Naive thymus-derived CD8-positive, alpha-beta T cell (primary cell): ENCODE results near the gene ERGIC1. TPM values are rescaled to one million over a fixed set of nuclear protein-coding genes. Genes with fewer than 3 reads are reported as not detected.
A peak's percentile ranks its signal among the peaks of the same experiment; 100 is the strongest.
"Not testable (repeated sequence)": the region's sequence is repeated elsewhere in the genome, so short reads cannot be mapped to it uniquely, and the experiment has no call there.

Experiments
- ATAC-seq, 2 donors: fragments of 150-1000 bp; cut with Tn5 transposase in 1 of 2; sonication (Bioruptor Pico), chemical (Tn5 transposase) in 1 of 2; 1 replicate in 1 of 2; 2 replicates in 1 of 2; pipeline ENCODE4 v1.10.0; 2021; ENCODE audit warnings: mild to moderate bottlenecking in 2 of 2, moderate library complexity in 2 of 2
- POLR2A ChIA-PET: fragments of 350-600 bp; sonication (Branson Sonifier 250); formaldehyde crosslinking; loops from one replicate; lab custom pipeline; 2021; ENCODE audit warnings: antibody characterized with exemption; lab: Charles Lee
- DNase-seq, 10 donors: peaks; one replicate each; pipeline versions ENCODE4 v3.0.0 to v3.0.0-alpha.2; 2020 to 2022
- H3K27ac Mint-ChIP-seq, 10 donors: one replicate each; pipeline ENCODE4 v1.8.0; 2020 to 2022; ENCODE audit warnings: mild to moderate bottlenecking in 10 of 10, mixed read lengths in 10 of 10, moderate library complexity in 4 of 10, inconsistent platforms in 1 of 10
- H3K27me3 Mint-ChIP-seq, 5 donors: one replicate each; pipeline ENCODE4 v1.8.0; 2021 to 2022; ENCODE audit warnings: mixed read lengths in 5 of 5
- H3K36me3 Mint-ChIP-seq, 3 donors: one replicate each; pipeline ENCODE4 v1.8.0; 2020 to 2022; ENCODE audit warnings: mixed read lengths in 3 of 3, mild to moderate bottlenecking in 2 of 3, inconsistent platforms in 1 of 3
- H3K4me1 Mint-ChIP-seq, 4 donors: one replicate each; pipeline ENCODE4 v1.8.0; 2021 to 2022; ENCODE audit warnings: mixed read lengths in 4 of 4
- H3K4me3 Mint-ChIP-seq, 10 donors: one replicate each; pipeline ENCODE4 v1.8.0; 2020 to 2022; ENCODE audit warnings: mild to moderate bottlenecking in 10 of 10, mixed read lengths in 10 of 10, moderate library complexity in 6 of 10, inconsistent platforms in 1 of 10
- H3K9me3 Mint-ChIP-seq, 9 donors: one replicate each; pipeline ENCODE4 v1.8.0; 2020 to 2022; ENCODE audit warnings: mixed read lengths in 9 of 9, mild to moderate bottlenecking in 3 of 9, inconsistent platforms in 1 of 9, moderate library complexity in 1 of 9
- polyA plus RNA-seq, 3 donors: library from polyadenylated mRNA; unstranded; fragments of 300-500 nt; fragmentation: Illumina TruSeq; gene quantifications; one replicate each; pipeline ENCODE4 v1.2.3, GENCODE V29; 2021
- total RNA-seq, 8 experiments: library from RNA in 2 of 8; stranded (reverse) in 2 of 8; gene quantifications; one replicate each; pipeline ENCODE4 v1.2.3 and lab custom pipeline; 2021 to 2026

The ERGIC1 gene
- total and polyA plus RNA-seq, 5 experiments from 2014 or later: 18.4 to 74.4 (median 23.8) TPM

DNA sequence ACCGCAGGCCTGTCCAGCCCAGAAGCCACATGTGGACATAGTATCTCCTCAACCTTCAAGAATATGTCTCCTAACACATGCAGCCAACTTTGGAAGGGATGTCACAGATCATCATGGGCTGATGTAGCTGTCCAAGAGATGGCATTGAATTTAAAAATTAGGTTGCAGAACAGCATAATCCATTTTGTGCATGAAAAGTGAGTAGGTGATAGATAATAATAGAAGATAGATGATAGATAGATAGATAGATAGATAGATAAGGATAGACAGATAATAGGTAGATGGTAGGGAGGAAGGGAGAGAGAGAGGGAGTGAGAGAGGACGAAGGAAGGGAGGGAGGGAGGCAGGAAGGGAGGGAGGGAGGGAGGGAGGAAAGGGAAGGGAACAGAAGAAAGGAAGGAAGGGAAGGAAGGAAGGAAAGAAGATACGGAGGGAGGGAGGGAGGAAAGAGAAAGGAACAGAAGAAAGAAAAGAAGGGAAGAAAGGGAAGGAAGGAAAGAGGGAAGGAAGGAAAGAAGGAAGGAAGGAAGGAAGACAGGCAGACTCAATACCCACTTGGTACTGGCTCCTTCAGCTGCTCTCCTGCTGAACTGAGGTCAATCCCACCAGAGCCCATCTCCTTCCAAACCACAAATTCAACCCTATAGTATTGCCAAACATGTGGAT lies 28.9 kb upstream of the ERGIC1 start:
- no peaks in the 10 kb centered on the region for H3K27me3 Mint-ChIP-seq
- POLR2A ChIA-PET: interaction anchor here (1.0 to 1.2 kb wide), 2 partner anchors 28 to 33 kb away, joined by 3 read pairs; no protein-coding TSS in a partner anchor
- H3K4me3 Mint-ChIP-seq: no peak overlapping the region
- H3K9me3 Mint-ChIP-seq: peaks cover 0 to 1% (median 0%) of the 10 kb centered on the region in 9 donors
- DNase-seq (no peak), ATAC-seq (no peak)
- H3K4me1 Mint-ChIP-seq: peaks cover 10 to 24% (median 16%) of the 10 kb centered on the region in 4 donors
- no peaks in the 10 kb centered on the region for H3K36me3 Mint-ChIP-seq
- peak overlapping the region in 5 of 10 donors; percentile 21 to 91 (median 76) for H3K27ac Mint-ChIP-seq

GRCh38 chr5:172805736-172806255 lies 28.3 kb upstream of the ERGIC1 start:
- H3K4me3 Mint-ChIP-seq: peak overlapping the region in 2 of 10 donors; percentile 28 to 56
- H3K4me1 Mint-ChIP-seq: peaks cover 10 to 21% (median 16%) of the 10 kb centered on the region in 4 donors
- H3K27ac Mint-ChIP-seq: peak overlapping the region; percentile 66 to 91 (median 86)
- H3K36me3 Mint-ChIP-seq: no peaks in the 10 kb centered on the region
- ATAC-seq (no peak), DNase-seq (no peak)
- H3K9me3 Mint-ChIP-seq: peaks cover 0 to 1% (median 0%) of the 10 kb centered on the region in 9 donors
- H3K27me3 Mint-ChIP-seq: no peaks in the 10 kb centered on the region
- POLR2A ChIA-PET: interaction anchor here (1.0 to 1.2 kb wide), 2 partner anchors 28 to 33 kb away, joined by 3 read pairs; no protein-coding TSS in a partner anchor

- ATAC-seq (peak; percentile 95 to 97), DNase-seq (peak; percentile 49 to 90 (median 68))
- peak overlapping the region; percentile 91 to 97 (median 94) for H3K27ac Mint-ChIP-seq
- no peaks in the 10 kb centered on the region for H3K36me3 Mint-ChIP-seq
- peaks cover 10 to 21% (median 16%) of the 10 kb centered on the region in 4 donors for H3K4me1 Mint-ChIP-seq
- POLR2A ChIA-PET: interaction anchor here (0.6 to 1.9 kb wide), 13 partner anchors 9 to 619 kb away, joined by 3 to 15 read pairs (median 5); partner anchors contain the start of gene DUSP1
- H3K27me3 Mint-ChIP-seq: no peaks in the 10 kb centered on the region
- H3K9me3 Mint-ChIP-seq: peaks cover 0 to 1% (median 0%) of the 10 kb centered on the region in 9 donors
- H3K4me3 Mint-ChIP-seq: peak overlapping the region; percentile 78 to 91 (median 84)
Observed at GRCh38 chr5:172806897-172807672, 27.0 kb upstream of the ERGIC1 start.

GRCh38 chr5:172807766-172808311 lies 26.2 kb upstream of the ERGIC1 start:
- H3K36me3 Mint-ChIP-seq: no peaks in the 10 kb centered on the region
- ATAC-seq (no peak), DNase-seq (no peak)
- H3K4me3 Mint-ChIP-seq: peak overlapping the region; percentile 78 to 91 (median 84)
- no peaks in the 10 kb centered on the region for H3K27me3 Mint-ChIP-seq
- POLR2A ChIA-PET: interaction anchor here (0.8 to 1.9 kb wide), 12 partner anchors 10 to 619 kb away, joined by 3 to 15 read pairs (median 5); partner anchors contain the start of gene DUSP1
- peaks cover 10 to 21% (median 16%) of the 10 kb centered on the region in 4 donors for H3K4me1 Mint-ChIP-seq
- peaks cover 0 to 1% (median 0%) of the 10 kb centered on the region in 9 donors for H3K9me3 Mint-ChIP-seq
- peak overlapping the region; percentile 91 to 97 (median 94) for H3K27ac Mint-ChIP-seq

- Mint-ChIP-seq H3K9me3 (peaks cover 0 to 1% (median 0%) of the 10 kb centered on the region in 9 donors), H3K4me1 (peaks cover 10 to 21% (median 16%) of the 10 kb centered on the region in 4 donors), H3K27me3 (no peaks in the 10 kb centered on the region), H3K4me3 (no peak overlapping the region), H3K27ac (peak overlapping the region in 1 of 10 donors; percentile 33), H3K36me3 (no peaks in the 10 kb centered on the region)
- DNase-seq (no peak), ATAC-seq (no peak)
- POLR2A ChIA-PET: no interaction called here
Observed at GRCh38 chr5:172809774-172810173, 24.3 kb upstream of the ERGIC1 start.

DNA sequence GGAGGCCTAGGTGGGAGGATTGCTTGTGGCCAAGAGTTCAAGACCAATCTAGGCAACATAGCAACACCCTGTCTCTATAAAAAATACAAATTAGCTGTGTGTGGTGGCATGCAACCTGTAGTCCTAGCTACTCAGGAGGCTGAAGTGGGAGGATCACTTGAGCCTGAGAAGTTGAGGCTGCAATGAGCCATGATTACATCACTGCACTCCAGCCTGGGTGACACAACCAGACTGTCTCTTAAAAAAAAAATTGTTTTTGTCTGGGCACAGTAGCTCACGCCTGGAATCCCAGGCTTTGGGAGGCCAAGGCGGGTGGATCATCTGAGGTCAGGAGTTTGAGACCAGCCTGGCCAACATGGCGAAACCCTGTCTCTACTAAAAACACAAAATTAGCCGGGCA lies 23.1 kb upstream of the ERGIC1 start:
- H3K27me3 Mint-ChIP-seq, H3K4me3 Mint-ChIP-seq, H3K9me3 Mint-ChIP-seq, POLR2A ChIA-PET, H3K27ac Mint-ChIP-seq, H3K36me3 Mint-ChIP-seq, ATAC-seq, DNase-seq: not testable (repeated sequence)
- H3K4me1 Mint-ChIP-seq: peaks cover 9 to 21% (median 16%) of the 10 kb centered on the region in 4 donors

- Mint-ChIP-seq H3K36me3 (no peaks in the 10 kb centered on the region), H3K4me1 (peaks cover 0 to 5% (median 0%) of the 10 kb centered on the region in 4 donors), H3K27me3 (no peaks in the 10 kb centered on the region), H3K4me3 (no peak overlapping the region), H3K9me3 (no peaks in the 10 kb centered on the region), H3K27ac (peak overlapping the region in 1 of 10 donors; percentile 19)
- DNase-seq (no peak), ATAC-seq (no peak)
- POLR2A ChIA-PET: no interaction called here
Observed at GRCh38 chr5:172815631-172816030, 18.4 kb upstream of the ERGIC1 start.

DNA sequence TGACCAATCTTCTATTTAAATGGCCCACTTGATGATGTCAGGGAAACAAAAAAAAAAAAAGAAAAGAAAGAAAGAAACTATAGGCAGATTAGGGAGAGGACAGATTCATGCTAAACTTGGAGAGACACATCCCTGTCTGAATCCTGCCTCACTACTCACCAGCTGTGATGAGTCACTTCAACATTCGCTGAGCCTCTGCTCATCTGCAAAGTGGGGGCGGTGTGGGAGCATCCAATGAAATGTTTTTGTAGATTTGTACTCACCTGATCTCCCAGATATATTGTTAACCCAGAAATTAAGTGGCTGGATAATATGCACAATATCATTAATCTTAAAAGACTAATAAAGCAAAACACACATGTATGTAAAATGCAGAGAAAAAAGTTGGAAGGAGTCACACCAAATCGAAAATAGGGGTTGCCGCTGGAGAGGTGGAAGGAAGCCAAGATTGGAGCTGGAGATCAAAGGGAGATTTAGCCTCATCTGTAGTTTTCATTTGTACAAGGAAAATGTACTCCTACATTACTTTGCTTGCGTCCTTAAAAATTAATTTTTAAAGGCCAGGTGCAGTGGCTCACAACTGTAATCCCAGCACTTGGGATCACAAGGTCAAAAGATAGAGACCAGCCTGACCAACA lies 17.0 kb upstream of the ERGIC1 start:
- no peaks in the 10 kb centered on the region for H3K36me3 Mint-ChIP-seq
- POLR2A ChIA-PET: no interaction called here
- H3K9me3 Mint-ChIP-seq: no peaks in the 10 kb centered on the region
- DNase-seq (no peak), ATAC-seq (no peak)
- H3K27me3 Mint-ChIP-seq: no peaks in the 10 kb centered on the region
- no peak overlapping the region for H3K27ac Mint-ChIP-seq
- H3K4me1 Mint-ChIP-seq: peaks cover 0 to 5% (median 0%) of the 10 kb centered on the region in 4 donors
- H3K4me3 Mint-ChIP-seq: no peak overlapping the region

DNA sequence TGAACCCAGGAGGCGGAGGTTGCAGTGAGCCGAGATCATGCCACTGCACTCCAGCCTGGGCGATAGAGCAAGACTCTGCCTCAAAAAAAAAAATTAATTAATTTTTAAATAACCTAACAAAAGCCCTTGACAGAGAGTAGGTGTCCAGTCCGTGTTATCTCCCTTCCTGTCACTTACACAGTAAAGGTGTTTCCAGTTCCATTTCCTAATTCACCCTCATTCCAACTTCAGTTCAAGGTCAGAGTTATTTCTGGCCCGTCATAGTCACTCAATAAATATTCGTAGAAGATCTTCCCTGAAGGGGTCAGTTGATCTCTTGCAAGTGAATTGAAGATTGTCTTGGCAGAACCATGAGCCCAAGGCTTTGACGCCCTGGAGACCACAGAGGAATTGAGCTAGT lies 16.4 kb upstream of the ERGIC1 start:
- no peak overlapping the region for H3K4me3 Mint-ChIP-seq
- H3K4me1 Mint-ChIP-seq: peaks cover 0 to 5% (median 0%) of the 10 kb centered on the region in 4 donors
- H3K36me3 Mint-ChIP-seq: no peaks in the 10 kb centered on the region
- no peaks in the 10 kb centered on the region for H3K27me3 Mint-ChIP-seq
- no peak for DNase-seq
- POLR2A ChIA-PET: no interaction called here
- no peak for ATAC-seq
- H3K27ac Mint-ChIP-seq: no peak overlapping the region
- H3K9me3 Mint-ChIP-seq: no peaks in the 10 kb centered on the region

GRCh38 chr5:172818081-172818480 lies 16.0 kb upstream of the ERGIC1 start:
- no peak for ATAC-seq
- Mint-ChIP-seq H3K27me3 (no peaks in the 10 kb centered on the region), H3K36me3 (no peaks in the 10 kb centered on the region), H3K9me3 (no peaks in the 10 kb centered on the region), H3K27ac (no peak overlapping the region), H3K4me3 (no peak overlapping the region), H3K4me1 (peaks cover 0 to 5% (median 0%) of the 10 kb centered on the region in 4 donors)
- POLR2A ChIA-PET: interaction anchor here (0.6 to 0.7 kb wide), 2 partner anchors 70 to 811 kb away, joined by 5 to 6 read pairs; no protein-coding TSS in a partner anchor
- DNase-seq: no peak

- DNase-seq (no peak), ATAC-seq (no peak)
- Mint-ChIP-seq H3K4me3 (no peak overlapping the region), H3K27ac (peak overlapping the region in 1 of 10 donors; percentile 75), H3K9me3 (peaks cover 0 to 1% (median 0%) of the 10 kb centered on the region in 9 donors), H3K36me3 (no peaks in the 10 kb centered on the region), H3K27me3 (no peaks in the 10 kb centered on the region), H3K4me1 (peaks cover 0 to 3% (median 0%) of the 10 kb centered on the region in 4 donors)
- POLR2A ChIA-PET: no interaction called here
Observed at GRCh38 chr5:172819569-172819968, 14.5 kb upstream of the ERGIC1 start.
